ENCODE measurements around the gene CHFR. TPM values are rescaled to one million over a fixed set of nuclear protein-coding genes. Genes with fewer than 3 reads are reported as not detected.

The CHFR gene
- total and polyA plus RNA-seq, 2 of the 4 experiments (the other 2 are of a cell fraction), result 13.4 to 35.3 TPM

GRCh38 chr12:132924356-132924755 lies 37.0 kb upstream of the CHFR start:
- Histone ChIP-seq H2AK5ac (ENCODE audit: low read depth, low read length) (no peak overlapping the region), H3K9me1 (ENCODE audit: insufficient read depth, low read length) (no peaks in the 10 kb centered on the region), H3K27me3 (ENCODE audit: control insufficient read depth, insufficient read depth, low read length) (no peaks in the 10 kb centered on the region), H4K8ac (ENCODE audit: low read depth in 2 of 2, low read length in 2 of 2) (no peak overlapping the region), H2AK9ac (replicated peaks; ENCODE audit: low read depth, low read length, poor library complexity) (no peak overlapping the region), H3K18ac (ENCODE audit: low read depth, low read length) (no peak overlapping the region), H3K4me3 (ENCODE audit: insufficient read depth, low read depth, low read length) (no peak overlapping the region), H3K9me3 (ENCODE audit: control insufficient read depth, insufficient read depth, low read length) (peaks cover 81% of the 10 kb centered on the region), H3K56ac (ENCODE audit: extremely low read depth, insufficient read depth, low read length) (no peak overlapping the region), H2BK20ac (ENCODE audit: low read depth, low read length) (no peak overlapping the region), H3K4me1 (ENCODE audit: control insufficient read depth, insufficient read depth, low read length) (no peaks in the 10 kb centered on the region), H4K5ac (ENCODE audit: low read depth, low read length) (no peak overlapping the region), H2AFZ (replicated peaks; ENCODE audit: low read length, poor library complexity) (no peak overlapping the region), H2BK15ac (ENCODE audit: low read depth, low read length) (no peak overlapping the region), H4K20me1 (ENCODE audit: insufficient read depth, low read length) (no peaks in the 10 kb centered on the region), H4K91ac (ENCODE audit: insufficient read depth, low read depth, low read length) (no peak overlapping the region), H3K9ac (ENCODE audit: low read depth, low read length) (no peak overlapping the region), H3K23ac (ENCODE audit: low read depth, low read length) (no peak overlapping the region), H3K4me2 (ENCODE audit: low read depth, low read length) (no peak overlapping the region), H2BK5ac (ENCODE audit: low read depth, low read length, poor library complexity, severe bottlenecking) (no peak overlapping the region), H3K4ac (ENCODE audit: low read depth, low read length) (no peak overlapping the region), H3K79me1 (ENCODE audit: low read depth in 1 of 2, low read length in 2 of 2) (no peaks in the 10 kb centered on the region), H3K14ac (replicated peaks; ENCODE audit: low read depth, low read length) (no peak overlapping the region), H2BK120ac (ENCODE audit: low read depth, low read length) (no peak overlapping the region), H3K36me3 (ENCODE audit: control insufficient read depth, insufficient read depth, low read length) (peaks cover 18% of the 10 kb centered on the region), H3K27ac (ENCODE audit: insufficient read depth, low read length) (no peak overlapping the region)
- TF ChIP-seq NFE2L2 (IDR thresholded peaks at IDR 0.05; ENCODE audit: low read depth, low read length) (no peak), CEBPB (IDR thresholded peaks at IDR 0.05; ENCODE audit: low read depth, low read length) (no peak), CHD1 (IDR thresholded peaks at IDR 0.05; ENCODE audit: low read depth, low read length) (no peak), BHLHE40 (IDR thresholded peaks at IDR 0.05; ENCODE audit: low read depth, low read length) (no peak), RAD21 (IDR thresholded peaks at IDR 0.05; ENCODE audit: low read length) (no peak), SMC3 (IDR thresholded peaks at IDR 0.05; ENCODE audit: low read depth, low read length) (no peak), MXI1 (IDR thresholded peaks at IDR 0.05; ENCODE audit: borderline replicate concordance, low read depth, low read length) (no peak), ELK1 (IDR thresholded peaks at IDR 0.05; ENCODE audit: borderline replicate concordance, low read depth, low read length) (no peak), CTCF (conservative IDR thresholded peaks at IDR 0.05; ENCODE audit: low read depth, low read length) (no peak), RCOR1 (IDR thresholded peaks at IDR 0.05; ENCODE audit: insufficient replicate concordance, low read length) (no peak), MAZ (IDR thresholded peaks at IDR 0.05; ENCODE audit: borderline replicate concordance, low read depth, low read length) (no peak), MAFK (IDR thresholded peaks at IDR 0.05; ENCODE audit: low read depth, low read length) (no peak), FOS (IDR thresholded peaks at IDR 0.05; ENCODE audit: low read depth, low read length) (no peak), RFX5 (IDR thresholded peaks at IDR 0.05; ENCODE audit: low read depth, low read length) (no peak)
- dilution Hi-C loops (cut with HindIII; ENCODE audit: low sequenced_read_pairs, unreplicated experiment), result no loop called here
- ChIA-PET CTCF (no interaction called here), POLR2A (ENCODE audit: unreplicated experiment) (no interaction called here)
- WGBS, 2 experiments (ENCODE audit: extremely low coverage in 2 of 2, insufficient read length in 1 of 2), result no CpG with 5 or more reads among the region's 3 CpGs
- no TSS peak for BruUV-seq (replicated peaks)
- intact Hi-C loops (cut with micrococcal nuclease), result no loop called here
- DNase-seq, result no peak
- no peak for ATAC-seq (ENCODE audit: low read depth)
- in situ Hi-C loops (cut with MboI; ENCODE audit: low sequenced_read_pairs), result no loop called here
